ENCODE measurements around the gene TAF1C. TPM values are rescaled to one million over a fixed set of nuclear protein-coding genes. Genes with fewer than 3 reads are reported as not detected.

TAF1C gene
- total and polyA plus RNA-seq, 10 donors = 31.4 to 133 (median 73.6) TPM

- whole genome bisulfite sequencing, 5 donors = 89 to 96% (median 93%) methylated on average over 4 of the region's 4 CpGs
Observed at GRCh38 chr16:84155226-84155625, 31.6 kb downstream of the TAF1C start.

GRCh38 chr16:84153660-84154214, 33.1 kb downstream of the TAF1C start:
- Histone ChIP-seq H3K27ac (no peak overlapping the region), H3K9me3 (no peaks in the 10 kb centered on the region), H3K4me3 (no peak overlapping the region), H3K36me3 (no peaks in the 10 kb centered on the region), H3K4me1 (no peaks in the 10 kb centered on the region), H3K27me3 (replicated peaks in 1 of 7) (peaks cover 0 to 15% (median 0%) of the 10 kb centered on the region in 7 donors)
- peak; percentile 13 for DNase-seq
- intact Hi-C loops (cut with DNase I; ENCODE audit: low total_unique reads) = no loop called here
- TF ChIP-seq CTCF (IDR thresholded peaks at IDR 0.05 in 8 of 11, conservative IDR thresholded peaks at IDR 0.05 in 3 of 11) (no peak), POLR2A (IDR thresholded peaks at IDR 0.05) (no peak), POLR2AphosphoS5 (IDR thresholded peaks at IDR 0.05) (no peak)
- WGBS, 5 donors = 72 to 82% (median 80%) methylated on average over 8 of the region's 8 CpGs

More at GRCh38 chr16:84155226-84155625, 31.6 kb downstream of the TAF1C start:
- Histone ChIP-seq H3K27ac (no peak overlapping the region), H3K27me3 (replicated peaks in 1 of 7) (peaks cover 0 to 30% (median 6%) of the 10 kb centered on the region in 7 donors), H3K9me3 (no peaks in the 10 kb centered on the region), H3K36me3 (no peaks in the 10 kb centered on the region), H3K4me1 (no peaks in the 10 kb centered on the region), H3K4me3 (no peak overlapping the region)
- intact Hi-C loops (cut with DNase I; ENCODE audit: low total_unique reads) = no loop called here
- DNase-seq = no peak
- TF ChIP-seq POLR2AphosphoS5 (IDR thresholded peaks at IDR 0.05) = no peak
- TF ChIP-seq POLR2A (IDR thresholded peaks at IDR 0.05) = no peak
- TF ChIP-seq CTCF (IDR thresholded peaks at IDR 0.05 in 8 of 11, conservative IDR thresholded peaks at IDR 0.05 in 3 of 11) = no peak

- TF ChIP-seq CTCF (IDR thresholded peaks at IDR 0.05 in 8 of 11, conservative IDR thresholded peaks at IDR 0.05 in 3 of 11) (no peak), POLR2A (IDR thresholded peaks at IDR 0.05) (no peak), POLR2AphosphoS5 (IDR thresholded peaks at IDR 0.05) (no peak)
- no peaks in the 10 kb centered on the region for H3K36me3 ChIP-seq
- peaks cover 0 to 1% (median 0%) of the 10 kb centered on the region in 6 donors for H3K4me1 ChIP-seq
- DNase-seq = no peak
- 81 to 87% (median 85%) methylated on average over 3 of the region's 3 CpGs for WGBS, 5 donors
- H3K27me3 ChIP-seq (replicated peaks in 1 of 7) = peaks cover 0 to 7% (median 0%) of the 10 kb centered on the region in 7 donors
- H3K27ac ChIP-seq = no peak overlapping the region
- no peaks in the 10 kb centered on the region for H3K9me3 ChIP-seq
- intact Hi-C loops (cut with DNase I; ENCODE audit: low total_unique reads) = no loop called here
- no peak overlapping the region for H3K4me3 ChIP-seq
Observed at GRCh38 chr16:84150926-84151325, 35.9 kb downstream of the TAF1C start.

- DNase-seq = peak; percentile 98
- H3K27me3 ChIP-seq (replicated peaks in 1 of 7) = peaks cover 0 to 10% (median 0%) of the 10 kb centered on the region in 7 donors
- intact Hi-C loops (cut with DNase I; ENCODE audit: low total_unique reads) = no loop called here
- no peaks in the 10 kb centered on the region for H3K9me3 ChIP-seq
- peak within 1 kb of the TSS; percentile 63 to 89 (median 84) for H3K27ac ChIP-seq
- peak; percentile 70 to 78 (median 70) for TF ChIP-seq POLR2AphosphoS5 (IDR thresholded peaks at IDR 0.05)
- no peak for TF ChIP-seq CTCF (IDR thresholded peaks at IDR 0.05 in 8 of 11, conservative IDR thresholded peaks at IDR 0.05 in 3 of 11)
- H3K4me3 ChIP-seq = peak within 1 kb of the TSS; percentile 81 to 96 (median 90)
- peaks cover 5 to 36% (median 19%) of the 10 kb centered on the region in 6 donors for H3K4me1 ChIP-seq
- no peaks in the 10 kb centered on the region for H3K36me3 ChIP-seq
- WGBS, 5 donors = 0 to 1% (median 1%) methylated on average over 38 to 89 of the region's 89 CpGs
Observed at GRCh38 chr16:84144859-84145639, 41.8 kb downstream of the TAF1C start, which contains the start of the genes DNAAF1 and HSDL1. Gene DNAAF1, plus strand, starts transcription at chr16:84145308. Its CDS starts 133 bp downstream, at chr16:84145441. Gene HSDL1, minus strand, starts transcription at chr16:84145177. Its CDS starts 13,856 bp downstream, at chr16:84131321.
